Activated CD8-positive, alpha-beta memory T cell treated with anti-CD3 and anti-CD28 coated beads for 4 hours (primary cell): ENCODE data around the gene TBX21.

Experiments used
- DNase-seq, 2 donors: peaks; one replicate each; pipeline ENCODE4 v3.0.0-alpha.2; 2020; ENCODE audit warnings: low read depth in 2 of 2

Gene TBX21

GRCh38 chr17:47733047-47733673, at the start of gene TBX21:
TSS of gene TBX21 (plus strand) at chr17:47733236. CDS start at chr17:47733455, 219 bp downstream.
- DNase-seq = peak; percentile 88 to 93

GRCh38 chr17:47684025-47684424, 49.0 kb upstream of the TBX21 start:
- DNase-seq = no peak

- DNase-seq = no peak
These were observed 48.4 kb upstream of the TBX21 start for GRCh38 chr17:47684535-47685193.

GRCh38 chr17:47685556-47686275, 47.3 kb upstream of the TBX21 start:
- no peak for DNase-seq

GRCh38 chr17:47686276-47686635, 46.8 kb upstream of the TBX21 start:
- DNase-seq = no peak

GRCh38 chr17:47686664-47687327, 46.2 kb upstream of the TBX21 start:
- DNase-seq = no peak

GRCh38 chr17:47687328-47687690, 45.7 kb upstream of the TBX21 start:
- DNase-seq = no peak

GRCh38 chr17:47687748-47688147, 45.3 kb upstream of the TBX21 start:
- no peak for DNase-seq

- no peak for DNase-seq
These were observed 42.9 kb upstream of the TBX21 start for GRCh38 chr17:47690121-47690520.

GRCh38 chr17:47692137-47692894, 40.7 kb upstream of the TBX21 start:
- DNase-seq = no peak

- DNase-seq = no peak
These were observed 39.9 kb upstream of the TBX21 start for GRCh38 chr17:47692895-47693730.

GRCh38 chr17:47693731-47694580, 39.1 kb upstream of the TBX21 start, which contains the start of gene TBKBP1:
TSS of gene TBKBP1 (plus strand) at chr17:47694161. CDS start at chr17:47696113, 1,952 bp downstream.
- DNase-seq = peak in 1 of 2 donors; percentile 69

- DNase-seq = peak in 1 of 2 donors; percentile 52
These were observed 38.2 kb upstream of the TBX21 start for GRCh38 chr17:47694581-47695428.

GRCh38 chr17:47695429-47696376, 37.3 kb upstream of the TBX21 start:
- DNase-seq = no peak

GRCh38 chr17:47696717-47697642, 36.1 kb upstream of the TBX21 start:
- no peak for DNase-seq

GRCh38 chr17:47697906-47698711, 34.9 kb upstream of the TBX21 start:
- DNase-seq = no peak
